Measurements from ENCODE around the gene MYOZ3.

Gene MYOZ3

GRCh38 chr5:150623152-150623877 is 37.7 kb upstream of the MYOZ3 start:
- peak; percentile 76 for DNase-seq (ENCODE audit: low spot score)

GRCh38 chr5:150623878-150624216 is 37.2 kb upstream of the MYOZ3 start:
- DNase-seq (ENCODE audit: low spot score): no peak
- TF ChIP-seq CTCF (IDR thresholded peaks at IDR 0.05; ENCODE audit: extremely low read depth, missing control alignments): no peak

More at GRCh38 chr5:150623152-150623877, 37.7 kb upstream of the MYOZ3 start:
- TF ChIP-seq CTCF (IDR thresholded peaks at IDR 0.05; ENCODE audit: extremely low read depth, missing control alignments): no peak

- DNase-seq (ENCODE audit: low spot score): peak; percentile 87
Observed at GRCh38 chr5:150624334-150625163, 36.5 kb upstream of the MYOZ3 start.

GRCh38 chr5:150625164-150625535 is 35.9 kb upstream of the MYOZ3 start:
- DNase-seq (ENCODE audit: low spot score): no peak
- TF ChIP-seq CTCF (IDR thresholded peaks at IDR 0.05; ENCODE audit: extremely low read depth, missing control alignments): no peak

More at GRCh38 chr5:150624334-150625163, 36.5 kb upstream of the MYOZ3 start:
- no peak for TF ChIP-seq CTCF (IDR thresholded peaks at IDR 0.05; ENCODE audit: extremely low read depth, missing control alignments)

- no peak for TF ChIP-seq CTCF (IDR thresholded peaks at IDR 0.05; ENCODE audit: extremely low read depth, missing control alignments)
- peak; percentile 86 for DNase-seq (ENCODE audit: low spot score)
Observed at GRCh38 chr5:150625831-150626746, 35.0 kb upstream of the MYOZ3 start.

- TF ChIP-seq CTCF (IDR thresholded peaks at IDR 0.05; ENCODE audit: extremely low read depth, missing control alignments): no peak
- DNase-seq (ENCODE audit: low spot score): no peak
Observed at GRCh38 chr5:150626853-150627276, 34.2 kb upstream of the MYOZ3 start.

Data from GM20000 (cell line).